Adrenal gland (tissue), 5 donors: ENCODE results near the gene EML1.

Source experiments
- POLR2A ChIP-seq, 2 donors: fragments of 450-650 bp; IDR thresholded peaks; one replicate each; pipeline ENCODE4 v1.6.1; 2017; ENCODE audit warnings: antibody characterized with exemption in 2 of 2, mild to moderate bottlenecking in 2 of 2, moderate library complexity in 1 of 2
- TF ChIP-seq, protein P1 (sequence below), 6 experiments: fragments of 450-650 bp in 4 of 6; fragments of 200-600 bp in 2 of 6; sonication (generic) in 1 of 6; IDR thresholded peaks; 1 replicate in 5 of 6; 2 replicates in 1 of 6; pipeline versions ENCODE4 v1.5.1 to v1.8.0; 2016 to 2021; ENCODE audit warnings: antibody characterized with exemption in 6 of 6, mild to moderate bottlenecking in 2 of 6, moderate library complexity in 1 of 6
- donor health status: DM: no; HTN: no; CAD: no.

DNA sequence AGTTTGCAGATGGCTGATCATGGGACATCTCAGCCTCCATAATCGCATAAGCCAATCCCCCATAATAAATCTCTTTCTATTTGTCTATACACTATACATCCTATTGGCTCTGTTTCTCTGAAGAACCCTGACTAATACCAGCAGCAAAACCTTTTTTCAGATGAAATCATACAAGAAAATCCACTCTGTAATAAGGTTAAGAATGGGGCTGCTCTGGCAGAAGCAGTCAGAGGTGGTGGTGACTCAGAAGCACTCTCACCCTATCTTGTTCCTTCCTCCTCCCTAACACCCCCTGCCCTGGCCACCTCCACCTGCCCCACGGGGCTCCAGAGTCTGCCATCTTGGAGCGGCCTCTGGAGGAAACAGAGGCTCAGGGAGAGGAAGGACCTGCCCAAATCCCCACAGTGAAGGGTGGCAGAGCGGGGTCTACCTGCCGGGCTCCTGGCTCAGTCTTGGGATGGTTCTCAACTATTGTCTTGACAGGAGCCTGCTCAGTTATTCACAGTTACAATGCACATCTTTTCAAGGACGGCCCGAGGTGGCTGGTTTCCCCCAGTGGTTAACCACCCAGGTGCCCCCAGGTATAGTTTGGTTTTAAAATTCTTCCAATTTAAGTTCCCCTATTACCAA, 162.7 kb downstream of the EML1 start:
- TF ChIP-seq, protein P1, sequence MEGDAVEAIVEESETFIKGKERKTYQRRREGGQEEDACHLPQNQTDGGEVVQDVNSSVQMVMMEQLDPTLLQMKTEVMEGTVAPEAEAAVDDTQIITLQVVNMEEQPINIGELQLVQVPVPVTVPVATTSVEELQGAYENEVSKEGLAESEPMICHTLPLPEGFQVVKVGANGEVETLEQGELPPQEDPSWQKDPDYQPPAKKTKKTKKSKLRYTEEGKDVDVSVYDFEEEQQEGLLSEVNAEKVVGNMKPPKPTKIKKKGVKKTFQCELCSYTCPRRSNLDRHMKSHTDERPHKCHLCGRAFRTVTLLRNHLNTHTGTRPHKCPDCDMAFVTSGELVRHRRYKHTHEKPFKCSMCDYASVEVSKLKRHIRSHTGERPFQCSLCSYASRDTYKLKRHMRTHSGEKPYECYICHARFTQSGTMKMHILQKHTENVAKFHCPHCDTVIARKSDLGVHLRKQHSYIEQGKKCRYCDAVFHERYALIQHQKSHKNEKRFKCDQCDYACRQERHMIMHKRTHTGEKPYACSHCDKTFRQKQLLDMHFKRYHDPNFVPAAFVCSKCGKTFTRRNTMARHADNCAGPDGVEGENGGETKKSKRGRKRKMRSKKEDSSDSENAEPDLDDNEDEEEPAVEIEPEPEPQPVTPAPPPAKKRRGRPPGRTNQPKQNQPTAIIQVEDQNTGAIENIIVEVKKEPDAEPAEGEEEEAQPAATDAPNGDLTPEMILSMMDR (IDR thresholded peaks at IDR 0.05) = no peak
- no peak for TF ChIP-seq POLR2A (IDR thresholded peaks at IDR 0.05)
